A673 (cell line): ENCODE data around the gene ATAD3C.

Experiments
- CTCF ChIP-seq: fragments of 300-800, 200-600 bp; sonication (generic); conservative IDR thresholded peaks from 2 replicates; pipeline ENCODE4 v1.5.1; 2017; ENCODE audit warnings: low read depth, mild to moderate bottlenecking, antibody characterized with exemption, low read length, moderate library complexity, mixed read lengths
- EZH2 ChIP-seq: fragments of 200-600 bp; sonication (generic); IDR thresholded peaks from 2 replicates; pipeline ENCODE4 v1.6.1; 2017; ENCODE audit warnings: borderline replicate concordance, low read depth, mild to moderate bottlenecking, mixed read lengths, antibody characterized with exemption, low read length; ENCODE audit not compliant: poor library complexity, severe bottlenecking

GRCh38 chr1:1442069-1442770, 7.3 kb upstream of the ATAD3C start:
- TF ChIP-seq CTCF (no peak), EZH2 (no peak)
